NCI-H510A treated with DMSO at 0.1 percent for 48 hours (cell line): ENCODE data around the gene TMEM106C.

Experiments
- DNase-seq: peaks from one replicate; lab custom pipeline; 2025; lab: John Stamatoyannopoulos, UW

Gene TMEM106C, protein sequence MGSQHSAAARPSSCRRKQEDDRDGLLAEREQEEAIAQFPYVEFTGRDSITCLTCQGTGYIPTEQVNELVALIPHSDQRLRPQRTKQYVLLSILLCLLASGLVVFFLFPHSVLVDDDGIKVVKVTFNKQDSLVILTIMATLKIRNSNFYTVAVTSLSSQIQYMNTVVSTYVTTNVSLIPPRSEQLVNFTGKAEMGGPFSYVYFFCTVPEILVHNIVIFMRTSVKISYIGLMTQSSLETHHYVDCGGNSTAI

DNA sequence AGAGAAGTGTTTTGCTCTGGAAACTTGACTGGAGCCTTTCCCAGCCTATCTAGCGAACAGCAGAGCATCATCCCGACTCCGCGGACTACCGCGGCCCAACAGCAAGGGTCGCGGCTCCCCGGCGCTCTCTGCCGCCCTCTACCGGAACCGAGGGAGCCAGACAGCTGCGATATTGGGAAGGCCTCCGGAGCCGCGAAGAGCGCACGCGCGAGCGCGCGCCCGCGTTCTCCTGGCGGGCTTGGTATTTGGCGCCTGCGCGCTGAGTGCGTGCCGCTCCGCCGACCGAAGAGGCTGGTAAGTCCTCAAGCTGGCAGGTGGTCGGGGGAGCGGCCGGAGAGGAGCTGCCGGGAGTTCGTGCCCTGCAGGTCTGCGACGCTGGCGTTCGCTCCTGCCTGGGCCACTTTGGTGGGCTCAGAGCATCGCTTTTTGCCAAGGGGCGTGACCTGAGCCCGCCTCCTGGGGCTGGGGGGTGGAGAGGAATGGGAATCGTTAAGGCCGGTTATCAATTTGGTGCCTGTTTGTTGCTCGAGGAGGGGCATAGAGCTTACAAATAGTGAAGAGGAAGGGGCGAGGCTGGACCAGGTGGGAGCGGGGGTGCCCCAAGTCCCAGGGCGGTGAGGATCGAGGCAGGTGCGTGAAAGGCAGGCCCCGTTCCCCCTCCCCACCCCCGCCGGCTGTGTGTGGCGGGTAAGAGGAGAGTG lies at the start of gene TMEM106C:
Gene TMEM106C, plus strand, starts transcription at position 257 of the 701 bp plus-strand sequence. CDS start 641 bp downstream, outside the sequence.
- peak; percentile 95 for DNase-seq

DNA sequence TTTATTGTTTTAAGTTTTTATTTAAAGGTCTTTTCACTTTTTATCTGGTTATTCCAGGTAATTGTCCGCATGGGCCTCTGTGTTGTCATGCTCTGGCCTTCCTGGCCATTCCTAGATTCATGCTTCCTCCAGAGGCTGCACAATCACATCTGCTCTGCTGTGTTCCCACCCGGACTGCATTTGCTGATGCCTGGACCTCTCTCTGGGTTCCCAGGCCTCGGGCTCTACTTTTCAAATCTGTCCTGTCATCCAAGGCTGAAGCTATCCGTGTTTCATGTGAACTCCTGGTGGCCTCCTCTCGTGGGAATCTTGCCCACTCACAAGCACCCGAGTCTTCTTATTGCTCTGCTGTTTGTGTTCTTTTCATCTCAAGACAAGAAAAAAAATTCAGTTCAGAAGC lies 42.5 kb upstream of the TMEM106C start:
- no peak for DNase-seq

DNA sequence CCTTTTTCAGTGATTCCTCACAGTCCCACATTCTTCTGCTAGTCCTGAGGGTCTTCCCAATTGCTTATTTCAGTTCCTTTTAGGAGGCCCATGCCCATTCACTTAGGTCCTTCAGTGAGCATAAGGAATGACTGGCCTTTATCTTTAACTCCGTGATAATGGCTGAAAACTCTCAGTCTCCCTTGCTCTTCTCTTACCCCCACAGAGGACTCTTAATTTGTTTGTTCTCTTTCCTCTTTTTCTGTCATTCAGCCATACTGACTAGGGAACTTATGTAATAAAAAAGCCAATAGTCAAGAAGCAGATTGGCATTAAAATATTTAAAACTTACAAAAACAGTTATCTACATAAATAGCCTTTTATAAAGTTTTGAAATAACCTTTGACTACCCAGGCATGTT lies 41.5 kb upstream of the TMEM106C start:
- DNase-seq = no peak

DNA sequence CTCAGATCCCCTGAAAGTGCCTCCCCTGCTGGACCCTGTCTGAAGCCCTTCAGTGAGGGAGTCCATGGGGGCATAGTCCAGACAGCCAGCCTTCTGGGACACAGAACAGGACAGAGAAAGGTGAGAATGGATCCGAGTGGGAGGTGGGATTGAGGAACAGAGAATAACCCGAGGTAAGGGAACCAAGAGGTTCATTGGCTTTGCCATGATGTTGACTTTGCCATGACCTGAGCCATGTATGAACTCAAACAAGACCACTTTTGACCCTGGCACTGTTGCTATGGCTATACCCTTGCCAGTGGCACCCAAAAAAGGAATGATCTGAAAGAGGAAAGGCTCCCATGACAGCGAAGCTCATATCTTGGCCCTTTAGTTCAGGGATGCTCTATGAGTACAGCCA lies 36.0 kb upstream of the TMEM106C start:
- no peak for DNase-seq

DNA sequence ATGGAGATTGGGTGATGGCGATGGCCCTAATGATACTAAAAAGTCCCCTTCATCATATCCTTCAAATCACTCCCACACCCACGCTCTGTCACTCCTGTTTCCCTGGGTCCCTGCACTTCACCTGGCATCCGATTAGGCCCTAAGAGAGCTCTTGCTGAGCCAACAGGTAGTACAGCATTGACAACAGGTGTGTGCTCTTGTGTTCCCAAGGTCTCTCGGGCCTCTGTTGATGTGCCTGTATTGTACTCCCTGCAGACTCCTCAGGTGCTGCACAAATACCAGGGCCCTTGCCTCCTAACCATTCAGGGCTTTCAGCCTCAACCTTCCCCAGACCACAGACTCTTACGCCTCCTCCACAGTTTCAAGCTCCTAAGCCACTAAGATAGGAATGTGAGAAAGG lies 32.8 kb upstream of the TMEM106C start:
- no peak for DNase-seq

DNA sequence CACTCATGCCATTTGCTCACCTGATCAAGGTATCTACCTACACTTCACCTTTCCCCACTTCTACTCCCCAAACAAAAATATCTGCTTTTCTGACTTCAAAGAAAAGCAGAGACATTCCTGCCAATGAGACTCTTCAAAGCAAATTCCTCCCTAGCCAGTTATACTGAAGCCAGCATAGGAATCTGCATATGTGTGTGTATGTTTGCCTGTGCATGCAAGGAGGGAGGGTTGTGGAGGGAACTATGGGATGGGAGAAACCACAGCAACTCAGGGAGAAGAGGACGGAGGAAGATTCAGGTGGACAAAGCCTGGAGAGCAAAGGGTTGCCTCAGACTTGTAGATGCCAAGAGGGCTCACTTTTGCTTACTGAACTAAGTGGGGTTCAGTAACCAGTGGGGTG lies 32.2 kb upstream of the TMEM106C start:
- DNase-seq = no peak

DNA sequence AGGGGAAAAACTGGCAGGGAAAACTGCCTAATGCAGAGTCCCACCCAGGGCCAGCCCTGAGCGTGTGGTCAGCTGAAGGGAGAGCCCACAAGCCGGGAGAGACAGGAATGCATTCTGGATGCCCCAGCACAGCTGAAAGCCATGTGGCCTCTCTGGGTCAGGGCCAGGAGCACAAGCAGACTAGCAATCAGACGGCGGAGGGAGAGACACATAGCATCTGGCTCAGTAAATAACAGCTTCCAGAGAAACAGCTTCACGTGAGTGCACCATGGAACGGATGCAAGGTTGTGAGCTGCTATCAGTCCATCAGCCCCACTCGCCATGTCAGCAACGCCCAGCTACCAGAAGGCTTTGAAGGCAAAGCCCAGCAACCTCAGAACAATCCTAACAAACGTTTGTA lies 28.2 kb upstream of the TMEM106C start:
- no peak for DNase-seq

DNA sequence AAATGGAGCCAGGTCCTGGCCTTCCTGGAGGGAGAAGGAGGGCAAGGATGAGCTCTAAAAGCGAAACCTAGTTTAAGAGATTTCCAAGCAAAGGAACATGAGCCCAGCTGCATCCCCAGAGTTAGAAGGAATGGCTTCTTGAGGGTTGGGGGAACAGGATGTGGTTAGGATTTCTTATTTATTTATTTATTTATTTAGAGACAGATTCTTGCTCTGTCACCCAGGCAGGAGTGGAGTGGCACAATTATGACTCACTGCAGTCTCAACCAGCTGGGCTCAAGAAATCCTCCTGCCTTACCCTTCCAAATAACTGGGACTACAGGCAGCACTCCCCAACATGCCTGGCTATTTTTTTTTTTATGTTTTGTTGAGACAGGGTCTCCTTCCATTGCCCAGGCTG lies 25.3 kb upstream of the TMEM106C start:
- no peak for DNase-seq

DNA sequence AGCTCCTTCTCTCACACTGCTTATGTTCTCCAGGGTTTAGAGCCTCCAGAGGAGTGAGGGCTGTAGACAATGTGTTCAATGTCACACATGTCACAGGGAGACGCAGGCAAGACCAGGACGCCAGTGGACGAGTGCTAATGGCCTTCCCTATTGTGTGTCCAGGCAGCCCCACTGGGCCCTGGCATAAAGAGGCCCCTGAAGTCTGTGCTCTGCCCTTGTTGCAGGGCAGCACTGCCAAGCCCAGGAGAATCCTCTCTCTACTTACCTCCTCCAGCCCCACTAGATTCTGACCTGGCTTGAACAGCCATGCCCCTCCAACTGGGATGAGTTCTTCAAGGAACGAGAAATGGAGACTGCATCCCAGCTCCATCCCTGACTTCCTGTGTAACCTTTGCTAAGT lies 24.8 kb upstream of the TMEM106C start:
- no peak for DNase-seq

DNA sequence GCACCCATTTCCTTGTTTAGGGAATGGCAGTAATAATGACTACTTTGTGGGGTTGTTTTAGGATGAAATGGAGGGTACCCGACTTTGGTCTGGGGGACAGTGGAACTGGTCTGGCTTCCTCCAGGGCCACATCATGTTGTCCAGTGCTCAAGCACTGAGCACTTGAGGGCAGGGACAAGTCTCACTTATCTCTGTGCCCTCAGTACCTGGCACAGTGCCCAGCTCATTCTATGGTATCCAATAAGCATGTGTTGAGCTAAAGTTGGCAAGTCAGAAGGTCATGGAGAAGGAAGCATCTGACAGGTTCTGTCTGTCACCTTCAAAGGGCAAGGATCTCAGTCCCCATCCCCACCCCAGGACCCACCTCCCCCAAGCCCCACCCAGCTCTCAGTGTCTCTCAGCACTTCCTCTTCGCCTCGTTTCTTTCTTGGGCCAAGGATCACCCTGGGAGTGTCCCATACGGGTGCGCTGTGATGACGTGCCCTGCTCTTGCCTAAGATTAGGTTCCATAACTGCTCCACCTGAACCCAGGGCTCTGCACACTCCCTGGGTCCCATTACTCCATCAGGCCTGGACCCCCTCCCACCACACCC lies 24.3 kb upstream of the TMEM106C start:
- DNase-seq = peak; percentile 11

DNA sequence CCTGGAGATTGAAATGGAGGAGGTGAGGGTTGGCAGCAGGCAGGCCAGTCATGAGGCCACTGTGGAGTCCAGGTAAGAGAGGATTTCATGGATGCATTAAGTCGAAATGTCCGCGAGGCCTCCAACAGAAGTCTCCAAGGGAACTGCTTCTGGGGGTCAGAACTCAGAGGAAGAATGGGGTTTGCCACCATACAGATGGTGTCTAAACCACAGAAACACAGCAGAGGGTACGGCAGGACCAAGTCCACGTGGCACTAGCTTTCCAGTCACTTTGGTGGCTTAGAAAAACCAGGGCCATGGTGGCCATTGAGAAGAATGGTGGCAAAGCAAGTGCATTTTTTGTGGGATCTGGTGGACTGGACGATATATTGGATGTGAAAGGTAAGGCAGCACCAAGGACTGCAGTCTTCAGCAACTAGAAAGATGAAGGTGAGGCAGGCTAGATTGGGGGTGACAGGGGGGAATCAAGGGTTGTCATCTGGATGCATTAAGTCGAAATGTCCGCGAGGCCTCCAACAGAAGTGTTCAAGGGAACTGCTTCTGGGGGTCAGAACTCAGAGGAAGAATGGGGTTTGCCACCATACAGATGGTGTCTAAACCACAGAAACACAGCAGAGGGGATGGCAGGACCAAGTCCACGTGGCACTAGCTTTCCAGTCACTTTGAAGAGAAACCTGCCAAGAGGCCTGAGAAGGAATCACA lies 22.5 kb upstream of the TMEM106C start:
- DNase-seq = no peak

DNA sequence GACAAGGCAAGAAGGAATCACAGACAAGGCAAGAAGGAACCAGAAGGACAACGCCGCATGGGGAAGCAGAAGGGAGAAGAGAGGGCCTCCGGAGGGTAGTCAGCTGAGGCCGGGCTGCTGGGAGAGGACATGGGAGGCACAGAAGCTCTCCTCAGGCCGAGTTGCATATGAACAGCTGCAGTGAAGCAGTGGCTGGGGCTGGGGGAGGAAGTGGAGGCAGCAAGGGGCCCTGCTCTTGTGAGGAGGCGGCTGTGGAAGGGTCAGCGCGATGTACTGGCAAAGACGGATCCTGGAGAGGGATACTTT lies 22.0 kb upstream of the TMEM106C start:
- DNase-seq = no peak

DNA sequence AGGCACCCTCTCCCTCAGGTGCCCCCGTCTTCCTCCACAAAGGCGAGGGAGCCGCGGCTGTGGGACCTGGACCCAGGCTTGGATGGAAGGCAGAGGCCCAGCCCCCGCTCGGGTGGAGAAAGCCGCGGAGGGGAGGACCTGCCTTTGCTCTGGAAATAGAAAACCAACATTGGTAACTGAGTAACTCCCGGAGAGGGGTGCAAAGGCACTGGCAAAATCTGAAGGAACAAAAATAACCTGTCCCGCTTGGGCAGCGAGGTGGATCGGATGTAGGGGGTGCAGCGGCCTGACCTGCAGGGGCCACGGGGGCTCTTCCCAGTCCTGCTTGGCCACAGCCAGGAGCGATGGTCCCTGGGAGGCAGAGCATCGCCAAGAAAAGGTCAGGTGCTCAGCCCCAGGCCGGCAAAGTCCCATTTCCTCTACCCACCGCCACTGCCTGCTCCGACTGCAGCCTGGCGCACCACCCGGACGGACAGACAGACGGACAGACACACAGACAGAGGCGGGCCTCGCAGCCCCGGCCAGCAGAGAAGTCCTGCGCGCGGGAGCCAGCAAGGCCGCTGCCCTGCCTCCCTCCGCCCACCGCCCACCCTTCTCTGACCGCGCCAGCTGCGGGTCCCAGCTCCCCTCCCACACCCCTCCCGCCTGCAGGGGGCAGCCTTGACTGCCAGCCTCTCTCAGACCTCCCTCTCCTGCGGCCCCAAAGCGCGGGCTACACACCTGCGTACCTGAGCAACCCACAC lies 21.4 kb upstream of the TMEM106C start:
- DNase-seq = no peak

DNA sequence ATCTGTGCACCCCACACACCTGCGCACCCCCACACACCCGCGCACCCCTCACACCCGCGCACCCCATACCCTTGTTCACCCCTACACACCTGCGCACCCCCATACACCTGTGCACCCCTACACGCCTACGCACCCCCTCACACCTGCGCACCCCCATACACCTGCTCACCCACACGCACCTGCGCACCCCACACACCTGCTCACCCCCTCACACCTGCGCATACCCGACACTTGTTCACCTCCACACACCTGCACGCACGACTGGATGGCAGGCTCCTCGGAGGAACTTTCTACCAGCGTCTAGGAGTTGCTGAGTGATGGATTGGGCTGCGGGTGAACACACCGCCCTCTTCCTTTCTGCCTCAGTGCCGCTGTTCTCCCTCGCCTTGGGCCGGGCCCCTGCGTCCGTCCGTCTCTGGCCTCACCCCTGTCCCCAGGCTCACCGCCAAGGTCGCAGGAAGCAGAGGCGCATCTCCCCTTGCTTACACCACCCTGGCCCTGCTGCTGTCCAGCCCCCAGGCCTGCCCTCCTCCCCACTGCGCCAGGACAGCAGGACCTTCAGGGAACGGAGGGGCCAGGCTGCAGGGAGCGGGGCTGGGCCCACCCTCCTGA lies 20.7 kb upstream of the TMEM106C start:
- DNase-seq = no peak

DNA sequence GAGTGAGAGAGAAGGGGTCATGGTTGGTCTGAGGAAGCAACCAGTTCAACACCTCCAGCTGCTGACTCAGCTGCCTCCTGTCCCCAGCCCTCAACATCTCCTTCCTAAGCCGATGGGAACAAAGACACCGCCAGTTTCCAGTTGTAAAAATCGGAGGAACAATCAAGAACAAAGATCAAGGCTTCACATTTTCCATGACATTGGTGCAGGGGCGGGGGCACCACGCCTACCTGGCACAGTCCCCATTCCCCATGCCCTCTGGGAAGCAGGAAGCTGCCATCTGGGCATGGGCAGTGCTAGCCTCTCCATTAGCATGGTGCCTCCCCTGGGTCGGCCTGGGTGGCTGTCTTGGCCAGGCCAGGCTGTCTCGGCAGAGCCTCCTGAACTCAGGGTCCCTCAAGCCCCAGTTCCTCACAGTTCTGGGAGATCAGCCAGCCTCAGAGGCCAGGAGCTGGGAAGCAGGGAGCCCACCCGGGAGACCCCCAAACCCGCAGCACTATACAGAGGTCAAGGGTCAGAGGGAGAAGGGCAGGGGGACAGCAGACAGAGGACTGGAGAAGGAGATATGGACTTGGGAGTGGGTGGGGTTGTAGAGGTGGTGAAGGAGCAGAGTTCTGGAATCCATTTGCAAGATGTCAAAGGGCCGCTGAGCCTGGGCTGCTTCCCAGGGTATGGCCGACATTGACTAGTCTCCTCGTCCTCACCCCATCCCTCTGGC lies 19.6 kb upstream of the TMEM106C start:
- DNase-seq = no peak

DNA sequence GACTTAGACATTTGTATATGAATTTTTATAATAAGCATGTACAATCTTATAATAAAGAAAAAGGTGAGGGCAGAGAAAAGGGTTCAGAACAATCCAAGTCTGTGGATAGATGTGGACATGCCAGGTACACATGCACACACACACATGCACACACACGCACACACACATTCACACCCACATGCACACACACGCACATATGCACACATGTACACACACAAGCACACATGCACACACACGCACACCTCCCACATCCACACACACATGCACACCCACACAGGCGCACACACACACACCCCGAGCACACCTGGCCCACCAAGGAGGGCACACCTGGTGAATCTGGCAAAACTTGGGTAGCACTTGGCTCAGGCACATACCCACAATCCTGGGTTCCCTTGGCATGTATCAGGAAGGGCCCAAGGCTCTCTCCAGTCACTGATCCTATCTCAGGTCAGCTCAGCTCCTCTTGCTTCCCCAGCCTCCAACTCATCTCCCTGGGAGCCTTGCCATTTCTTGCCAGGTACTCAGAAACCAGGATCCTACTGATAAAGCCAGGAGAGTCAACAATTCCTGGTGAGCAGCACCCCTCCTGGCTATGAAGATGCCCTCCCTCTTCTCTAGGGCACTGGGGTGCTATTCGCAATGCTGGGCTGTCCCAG lies 18.6 kb upstream of the TMEM106C start:
- DNase-seq = no peak

DNA sequence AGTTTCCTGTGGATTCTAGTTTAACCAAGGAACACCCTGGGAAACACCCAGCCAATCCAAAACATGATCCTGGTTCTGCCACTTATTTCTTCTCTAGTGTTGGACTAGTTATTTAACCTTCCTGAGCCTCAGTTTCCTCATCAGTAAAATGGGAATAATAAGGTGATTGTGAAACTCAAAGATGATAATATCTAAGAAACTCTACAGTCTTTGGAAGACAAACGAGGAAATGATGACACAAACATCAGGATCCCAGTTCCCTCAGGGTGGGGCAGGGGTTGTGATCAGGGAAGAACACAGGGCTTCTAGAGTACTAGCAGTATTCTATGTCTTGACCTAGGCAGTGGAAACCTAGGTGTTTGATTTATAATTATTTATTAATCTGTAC lies 18.1 kb upstream of the TMEM106C start:
- no peak for DNase-seq

DNA sequence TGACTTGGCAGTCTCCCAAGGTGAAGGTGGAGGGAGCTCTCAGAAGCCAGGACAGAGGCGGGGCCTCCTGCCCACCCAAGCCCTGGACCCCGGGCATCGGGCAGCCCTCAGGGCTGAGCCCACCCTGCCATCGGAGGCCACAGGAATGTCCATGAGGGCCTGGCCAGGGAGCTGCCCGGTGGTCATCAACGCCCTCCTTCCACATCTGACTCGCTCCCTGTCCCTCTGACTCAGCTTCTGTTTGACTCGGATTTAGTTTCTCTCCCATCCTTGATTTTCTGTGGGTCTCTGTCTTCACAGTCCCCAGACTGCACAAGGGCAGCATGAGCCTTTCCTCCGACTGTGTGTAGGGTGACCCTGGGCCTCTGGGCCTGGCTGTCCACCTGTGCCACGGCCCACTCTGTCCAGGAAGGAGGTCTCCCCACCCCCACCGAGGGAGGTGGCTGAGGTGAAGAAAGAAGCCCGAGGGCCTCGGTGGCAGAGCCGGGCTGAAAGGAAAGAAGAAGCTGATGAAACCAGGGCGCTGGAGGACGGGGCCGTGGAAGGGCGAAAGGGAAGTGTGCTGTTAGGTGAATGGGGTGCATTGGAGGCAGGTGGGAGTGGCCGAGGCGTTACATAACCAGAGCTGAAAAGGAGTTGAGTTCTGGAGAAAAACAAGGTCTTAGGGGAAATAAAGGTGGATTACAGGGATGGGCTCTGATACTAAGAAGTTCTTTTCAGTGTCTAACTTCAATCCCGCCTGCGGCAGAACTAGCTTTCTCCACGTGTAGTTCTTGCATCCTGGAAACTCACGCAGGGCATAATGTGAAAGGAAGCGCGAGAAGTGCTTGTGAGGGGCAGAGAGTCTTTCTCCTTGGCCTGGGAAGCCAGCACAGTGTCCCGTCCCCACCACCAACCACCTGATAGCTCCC lies 16.7 kb upstream of the TMEM106C start:
- no peak for DNase-seq

DNA sequence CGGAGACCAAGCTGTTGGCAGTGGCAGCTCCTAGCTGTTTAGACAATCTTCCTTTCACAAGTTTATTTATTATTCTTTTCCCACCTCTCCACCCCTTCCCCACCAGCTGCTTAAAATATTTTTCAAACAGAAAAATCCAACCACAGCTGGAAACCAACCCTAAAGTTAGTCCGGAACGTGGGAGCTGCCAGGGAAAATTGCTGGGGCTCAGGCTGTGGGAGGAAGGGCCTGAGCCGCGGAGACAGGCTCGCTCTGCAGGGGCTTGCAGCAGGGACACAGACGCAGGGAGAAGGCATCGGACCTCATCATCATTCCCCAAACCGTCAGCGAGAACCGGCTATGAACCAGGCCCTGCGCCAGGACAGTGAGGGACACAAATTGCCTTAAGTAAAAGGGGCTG lies 16.1 kb upstream of the TMEM106C start:
- DNase-seq = no peak
